Measurements from ENCODE around the gene GAB3.

The GAB3 gene

DNA sequence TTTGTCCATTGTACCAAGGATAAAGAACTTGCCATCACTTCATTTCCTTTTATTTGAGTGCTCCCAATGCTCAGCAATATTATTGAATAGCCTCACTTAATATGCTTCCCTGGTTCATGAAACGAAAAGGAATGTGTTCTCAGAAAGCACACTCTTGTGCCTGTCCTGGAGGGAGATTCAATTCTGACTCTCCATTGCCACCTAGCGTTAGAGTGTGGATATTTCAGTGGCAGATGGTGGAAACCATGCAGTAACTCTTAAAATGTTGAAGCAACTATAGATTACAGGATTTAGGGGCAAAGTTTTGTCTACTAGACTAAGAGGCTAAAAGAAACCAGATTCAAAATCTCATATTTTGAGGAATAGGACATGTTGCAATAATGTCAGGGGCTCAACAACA is 36.0 kb downstream of the GAB3 start:
- Histone ChIP-seq H2AFZ (ENCODE audit: low read depth, low read length) (no peak overlapping the region), H3K4me1 (ENCODE audit: low read length) (peaks cover 36% of the 10 kb centered on the region), H3K9ac (ENCODE audit: low read length) (no peak overlapping the region), H3K27ac (ENCODE audit: low read length) (no peak overlapping the region), H3K79me2 (ENCODE audit: low read length) (no peaks in the 10 kb centered on the region), H3K27me3 (ENCODE audit: low read depth, low read length) (0 out of 2 replicates have a peak, but pooled peaks cover 6% of the 10 kb centered on the region), H3K4me2 (ENCODE audit: low read length) (no peak overlapping the region), H3K9me3 (ENCODE audit: insufficient read depth, low read length) (no peaks in the 10 kb centered on the region), H3K4me3 (ENCODE audit: low read length) (no peak overlapping the region), H4K20me1 (ENCODE audit: insufficient read depth, low read length) (no peaks in the 10 kb centered on the region; the same call in 1 of the 2 replicates), H3K36me3 (replicated peaks; ENCODE audit: low read depth, low read length) (no peaks in the 10 kb centered on the region)
- no peak for TF ChIP-seq EZH2phosphoT487 (IDR thresholded peaks at IDR 0.05; ENCODE audit: low read depth)
- TF ChIP-seq, protein P1, sequence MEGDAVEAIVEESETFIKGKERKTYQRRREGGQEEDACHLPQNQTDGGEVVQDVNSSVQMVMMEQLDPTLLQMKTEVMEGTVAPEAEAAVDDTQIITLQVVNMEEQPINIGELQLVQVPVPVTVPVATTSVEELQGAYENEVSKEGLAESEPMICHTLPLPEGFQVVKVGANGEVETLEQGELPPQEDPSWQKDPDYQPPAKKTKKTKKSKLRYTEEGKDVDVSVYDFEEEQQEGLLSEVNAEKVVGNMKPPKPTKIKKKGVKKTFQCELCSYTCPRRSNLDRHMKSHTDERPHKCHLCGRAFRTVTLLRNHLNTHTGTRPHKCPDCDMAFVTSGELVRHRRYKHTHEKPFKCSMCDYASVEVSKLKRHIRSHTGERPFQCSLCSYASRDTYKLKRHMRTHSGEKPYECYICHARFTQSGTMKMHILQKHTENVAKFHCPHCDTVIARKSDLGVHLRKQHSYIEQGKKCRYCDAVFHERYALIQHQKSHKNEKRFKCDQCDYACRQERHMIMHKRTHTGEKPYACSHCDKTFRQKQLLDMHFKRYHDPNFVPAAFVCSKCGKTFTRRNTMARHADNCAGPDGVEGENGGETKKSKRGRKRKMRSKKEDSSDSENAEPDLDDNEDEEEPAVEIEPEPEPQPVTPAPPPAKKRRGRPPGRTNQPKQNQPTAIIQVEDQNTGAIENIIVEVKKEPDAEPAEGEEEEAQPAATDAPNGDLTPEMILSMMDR (IDR thresholded peaks at IDR 0.05; ENCODE audit: low read depth, low read length): peak; percentile 69

DNA sequence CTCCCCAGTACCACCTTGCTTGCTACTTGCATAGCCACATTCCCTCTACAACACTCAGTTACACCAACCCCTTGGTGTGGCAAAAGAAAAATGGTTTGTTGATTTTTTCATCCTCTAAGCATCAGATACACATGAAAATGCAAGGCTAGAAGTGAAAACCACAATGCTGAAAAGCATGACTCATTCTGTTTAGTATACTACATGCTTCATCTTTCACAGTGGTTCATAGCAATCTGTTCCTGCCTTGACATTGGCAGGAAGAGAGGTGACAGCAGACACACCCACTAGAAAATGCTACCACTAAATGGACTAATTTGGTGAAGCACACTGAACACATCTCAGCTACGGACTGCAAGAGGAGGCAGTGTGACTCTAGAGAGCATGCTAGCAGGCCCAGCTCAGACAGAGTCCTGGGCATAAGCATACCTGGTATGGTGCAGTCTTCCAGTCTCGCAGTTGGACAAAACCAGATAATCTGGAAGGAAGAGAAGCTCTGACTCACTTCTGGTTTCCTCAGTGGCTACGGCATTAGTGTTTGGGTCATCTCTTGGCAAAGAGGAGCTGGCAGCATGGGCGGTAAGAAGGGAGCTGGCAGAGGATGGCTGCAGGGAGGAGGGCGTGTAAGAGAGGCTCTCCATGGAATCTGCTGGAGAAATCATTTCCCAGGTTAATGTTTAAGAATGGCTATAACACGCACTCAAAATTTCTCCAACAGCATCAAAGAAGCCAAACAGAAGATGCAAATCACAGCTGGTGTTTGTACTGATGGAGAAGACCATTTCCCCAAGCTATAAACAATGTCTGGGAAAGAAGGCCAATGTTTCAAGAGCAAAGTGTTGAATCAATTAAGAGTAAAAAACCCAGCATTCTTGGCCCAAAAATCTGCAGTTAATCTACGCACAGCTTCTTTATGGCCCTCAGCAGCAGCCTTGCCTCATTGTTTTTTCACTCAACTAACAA is 37.8 kb downstream of the GAB3 start:
- Histone ChIP-seq H2AFZ (ENCODE audit: low read depth, low read length) (no peak overlapping the region), H3K4me2 (ENCODE audit: low read length) (0 out of 2 replicates have a peak overlapping the region, but pooled peaks have one; percentile 7), H3K4me3 (ENCODE audit: low read length) (no peak overlapping the region), H3K79me2 (ENCODE audit: low read length) (no peaks in the 10 kb centered on the region), H4K20me1 (ENCODE audit: insufficient read depth, low read length) (no peaks in the 10 kb centered on the region), H3K4me1 (ENCODE audit: low read length) (peaks cover 19% of the 10 kb centered on the region), H3K36me3 (replicated peaks; ENCODE audit: low read depth, low read length) (no peaks in the 10 kb centered on the region), H3K27me3 (ENCODE audit: low read depth, low read length) (0 out of 2 replicates have a peak, but pooled peaks cover 6% of the 10 kb centered on the region), H3K9me3 (ENCODE audit: insufficient read depth, low read length) (no peaks in the 10 kb centered on the region), H3K27ac (ENCODE audit: low read length) (no peak overlapping the region), H3K9ac (ENCODE audit: low read length) (no peak overlapping the region)
- TF ChIP-seq, protein P1 (IDR thresholded peaks at IDR 0.05; ENCODE audit: low read depth, low read length): no peak
- TF ChIP-seq EZH2phosphoT487 (IDR thresholded peaks at IDR 0.05; ENCODE audit: low read depth): no peak

DNA sequence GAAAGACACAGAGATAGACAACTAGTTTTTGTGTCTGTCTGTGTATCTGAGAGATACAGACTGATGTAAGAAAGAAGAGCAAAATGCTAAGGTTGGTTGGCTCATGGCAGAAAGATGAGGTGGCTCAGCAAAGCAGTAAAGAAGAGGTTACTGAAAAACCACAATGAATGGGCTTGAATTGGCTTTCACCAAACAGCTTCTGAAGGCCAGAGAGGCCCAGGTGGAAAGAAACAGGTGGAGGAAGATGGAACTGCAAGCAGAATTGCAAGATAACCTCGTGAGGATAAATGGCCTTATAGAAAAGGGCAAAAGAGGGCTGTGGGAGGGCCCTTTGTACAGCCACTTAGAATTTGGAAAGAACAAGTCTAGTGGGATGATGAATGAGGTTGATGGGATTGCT is 39.6 kb downstream of the GAB3 start:
- H3K27me3 ChIP-seq (ENCODE audit: low read depth, low read length): no peaks in the 10 kb centered on the region
- H2AFZ ChIP-seq (ENCODE audit: low read depth, low read length): no peak overlapping the region
- peaks cover 17% of the 10 kb centered on the region for H3K4me1 ChIP-seq (ENCODE audit: low read length)
- no peak overlapping the region for H3K4me3 ChIP-seq (ENCODE audit: low read length)
- no peak for TF ChIP-seq EZH2phosphoT487 (IDR thresholded peaks at IDR 0.05; ENCODE audit: low read depth)
- TF ChIP-seq, protein P1 (IDR thresholded peaks at IDR 0.05; ENCODE audit: low read depth, low read length): no peak
- no peak overlapping the region for H3K27ac ChIP-seq (ENCODE audit: low read length)
- no peak overlapping the region for H3K4me2 ChIP-seq (ENCODE audit: low read length)
- no peak overlapping the region for H3K9ac ChIP-seq (ENCODE audit: low read length)
- H3K79me2 ChIP-seq (ENCODE audit: low read length): no peaks in the 10 kb centered on the region
- H4K20me1 ChIP-seq (ENCODE audit: insufficient read depth, low read length): no peaks in the 10 kb centered on the region
- no peaks in the 10 kb centered on the region for H3K9me3 ChIP-seq (ENCODE audit: insufficient read depth, low read length)
- H3K36me3 ChIP-seq (replicated peaks; ENCODE audit: low read depth, low read length): no peaks in the 10 kb centered on the region

DNA sequence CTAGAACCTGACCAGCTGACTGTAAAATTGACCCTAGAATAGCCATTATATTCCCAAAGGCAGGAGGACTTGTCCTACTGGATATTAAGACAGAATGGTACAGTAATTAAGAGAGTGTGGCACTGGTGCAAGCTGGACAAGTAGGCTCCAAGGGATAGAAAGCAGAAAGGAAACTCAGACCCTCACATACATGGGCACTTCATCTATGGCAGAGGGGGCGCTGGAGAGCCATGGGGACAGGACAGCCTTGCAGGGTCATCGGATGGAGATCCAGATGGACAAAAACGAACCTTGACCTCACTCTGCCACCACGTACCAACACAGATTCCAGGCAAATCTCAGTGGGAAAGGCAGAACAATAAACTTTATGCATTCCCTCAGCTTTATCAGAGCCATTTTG is 40.6 kb downstream of the GAB3 start:
- Histone ChIP-seq H3K4me1 (ENCODE audit: low read length) (peaks cover 17% of the 10 kb centered on the region), H3K27me3 (ENCODE audit: low read depth, low read length) (no peaks in the 10 kb centered on the region), H3K9me3 (ENCODE audit: insufficient read depth, low read length) (no peaks in the 10 kb centered on the region), H4K20me1 (ENCODE audit: insufficient read depth, low read length) (no peaks in the 10 kb centered on the region), H3K9ac (ENCODE audit: low read length) (no peak overlapping the region), H3K4me3 (ENCODE audit: low read length) (no peak overlapping the region), H3K4me2 (ENCODE audit: low read length) (no peak overlapping the region), H3K27ac (ENCODE audit: low read length) (no peak overlapping the region), H3K79me2 (ENCODE audit: low read length) (no peaks in the 10 kb centered on the region), H3K36me3 (replicated peaks; ENCODE audit: low read depth, low read length) (no peaks in the 10 kb centered on the region), H2AFZ (ENCODE audit: low read depth, low read length) (no peak overlapping the region)
- TF ChIP-seq, protein P1 (IDR thresholded peaks at IDR 0.05; ENCODE audit: low read depth, low read length): peak; percentile 13; the same call in 1 of the 2 replicates
- no peak for TF ChIP-seq EZH2phosphoT487 (IDR thresholded peaks at IDR 0.05; ENCODE audit: low read depth)

Data from OCI-LY3 (cell line).